Cortex of kidney (tissue), 1 donor: ENCODE measurements around the gene ELMO1.

ENCODE experiments used
- DNase-seq: peaks from one replicate; lab custom pipeline; 2025; lab: John Stamatoyannopoulos, UW

The ELMO1 gene

GRCh38 chr7:37096341-37096740, 352.3 kb downstream of the ELMO1 start:
- no peak for DNase-seq

- no peak for DNase-seq
Observed at GRCh38 chr7:37095122-37095521, 353.5 kb downstream of the ELMO1 start.

GRCh38 chr7:37093257-37093656, 355.4 kb downstream of the ELMO1 start:
- DNase-seq = no peak

- DNase-seq = no peak
Observed at GRCh38 chr7:37092548-37092947, 356.1 kb downstream of the ELMO1 start.

- no peak for DNase-seq
Observed at GRCh38 chr7:37089972-37090371, 358.7 kb downstream of the ELMO1 start.

- no peak for DNase-seq
Observed at GRCh38 chr7:37085600-37085999, 363.1 kb downstream of the ELMO1 start.

GRCh38 chr7:37084303-37084702, 364.4 kb downstream of the ELMO1 start:
- no peak for DNase-seq

- no peak for DNase-seq
Observed at GRCh38 chr7:37083311-37084096, 365.2 kb downstream of the ELMO1 start.

- DNase-seq = no peak
Observed at GRCh38 chr7:37081436-37081835, 367.2 kb downstream of the ELMO1 start.

GRCh38 chr7:37079420-37079819, 369.2 kb downstream of the ELMO1 start:
- no peak for DNase-seq

- DNase-seq = no peak
Observed at GRCh38 chr7:37076668-37077067, 372.0 kb downstream of the ELMO1 start.

- DNase-seq = no peak
Observed at GRCh38 chr7:37074370-37074769, 374.3 kb downstream of the ELMO1 start.

- DNase-seq = no peak
Observed at GRCh38 chr7:37071124-37071523, 377.5 kb downstream of the ELMO1 start.

- no peak for DNase-seq
Observed at GRCh38 chr7:37070471-37070870, 378.2 kb downstream of the ELMO1 start.

- no peak for DNase-seq
Observed at GRCh38 chr7:37070031-37070430, 378.6 kb downstream of the ELMO1 start.

GRCh38 chr7:37069336-37069735, 379.3 kb downstream of the ELMO1 start:
- DNase-seq = no peak

GRCh38 chr7:37068902-37069301, 379.8 kb downstream of the ELMO1 start:
- DNase-seq = no peak

- DNase-seq = no peak
Observed at GRCh38 chr7:37068038-37068437, 380.6 kb downstream of the ELMO1 start.

- DNase-seq = no peak
Observed at GRCh38 chr7:37065779-37066271, 382.8 kb downstream of the ELMO1 start.

- no peak for DNase-seq
Observed at GRCh38 chr7:37062560-37062859, 386.2 kb downstream of the ELMO1 start.

- DNase-seq = no peak
Observed at GRCh38 chr7:37061849-37062559, 386.7 kb downstream of the ELMO1 start.

- no peak for DNase-seq
Observed at GRCh38 chr7:37056234-37056912, 392.3 kb downstream of the ELMO1 start.
